NCI-H1092 treated with DMSO at 0.1 percent for 48 hours (cell line): ENCODE data around the gene KBTBD7.

Experiments used
- DNase-seq: peaks from one replicate; lab custom pipeline; 2025; lab: John Stamatoyannopoulos, UW

KBTBD7 gene

DNA sequence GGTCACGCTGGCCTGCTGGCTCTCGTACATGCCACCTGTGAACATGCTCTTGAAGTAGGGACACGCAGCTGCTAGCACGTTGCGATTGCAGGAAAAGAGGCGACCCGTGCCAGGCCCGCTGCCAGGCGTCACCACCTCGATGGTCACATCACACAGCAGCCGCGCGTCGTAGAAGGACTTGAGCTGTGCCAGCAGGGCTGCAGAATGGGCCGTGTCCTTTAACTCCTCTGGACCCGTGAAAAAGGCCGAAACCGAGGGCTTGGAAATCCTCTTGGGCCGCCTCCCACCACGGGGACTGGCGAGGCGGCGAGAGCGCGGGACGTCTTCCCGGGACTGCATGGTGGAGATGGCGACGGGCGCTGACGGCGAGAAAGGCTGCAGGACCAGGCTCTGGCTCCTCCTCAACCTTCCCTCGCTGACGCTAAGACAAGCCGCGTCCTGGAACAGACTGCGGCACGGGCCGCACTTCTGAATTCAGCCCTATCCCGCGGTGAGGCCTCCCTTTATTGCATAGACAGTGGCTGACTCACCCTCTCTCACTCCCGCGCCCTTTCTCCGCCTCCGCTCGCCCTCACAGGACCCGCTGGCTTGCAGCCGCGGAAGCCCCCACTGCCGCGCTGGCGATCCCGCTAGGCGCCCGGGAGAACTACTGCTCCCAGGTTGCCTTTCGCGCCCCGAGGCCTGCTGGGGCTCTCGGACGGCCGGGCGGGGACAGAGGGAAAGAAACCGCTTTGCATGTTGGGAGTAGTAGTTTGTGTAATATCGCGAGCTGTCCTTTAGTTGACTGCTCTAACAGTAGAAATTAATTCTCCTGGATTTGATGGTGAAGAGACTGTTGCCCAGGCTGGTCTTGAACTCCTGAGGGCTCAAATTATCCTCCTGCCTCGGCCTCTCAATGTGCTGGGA, at the start of gene KBTBD7:
KBTBD7 (minus strand) TSS at position 651 of the 906 bp plus-strand sequence; CDS start at position 339, 312 bp downstream.
- peak; percentile 82 for DNase-seq

- DNase-seq = no peak
Observed at GRCh38 chr13:41241626-41242025, 47.3 kb upstream of the KBTBD7 start.

DNA sequence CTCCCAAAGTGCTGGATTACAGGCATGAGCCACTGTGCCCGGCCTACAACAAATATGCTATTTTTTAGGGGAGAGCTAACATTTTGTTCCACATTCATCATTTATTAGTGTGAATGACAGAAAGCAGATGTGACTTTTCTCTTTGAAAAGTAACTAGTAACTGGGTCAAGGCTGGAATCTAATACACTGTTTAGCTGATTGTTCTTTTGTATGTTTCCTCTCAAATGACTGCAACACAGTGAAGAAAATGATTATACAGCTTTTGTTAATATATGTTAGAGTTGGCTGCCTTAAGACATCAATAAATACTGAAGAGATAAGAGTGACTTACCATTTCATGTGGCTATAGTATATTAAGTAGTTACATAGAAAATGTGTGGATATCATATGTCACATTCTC, 42.0 kb upstream of the KBTBD7 start:
- DNase-seq = no peak

GRCh38 chr13:41232578-41233480, 38.5 kb upstream of the KBTBD7 start:
- no peak for DNase-seq

DNA sequence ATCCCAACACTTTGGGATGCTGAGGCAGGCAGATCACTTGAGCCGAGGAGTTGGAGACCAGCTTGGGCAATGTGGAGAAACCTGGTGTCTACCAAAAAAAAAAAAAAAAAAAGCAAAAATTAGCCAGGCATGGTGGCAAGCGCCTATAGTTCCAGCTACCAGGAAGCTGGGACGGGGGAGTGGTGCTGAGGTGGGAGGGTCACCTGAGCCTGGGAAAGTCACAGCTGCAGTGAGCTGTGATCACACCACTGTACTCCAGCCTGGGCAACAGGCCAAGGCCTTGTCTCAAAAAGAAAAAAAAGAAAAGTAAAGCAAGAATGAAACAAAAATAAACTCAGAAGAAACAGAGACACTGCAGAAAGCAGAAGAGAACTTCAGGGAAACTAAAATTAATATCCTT, 37.4 kb upstream of the KBTBD7 start:
- DNase-seq = no peak

DNA sequence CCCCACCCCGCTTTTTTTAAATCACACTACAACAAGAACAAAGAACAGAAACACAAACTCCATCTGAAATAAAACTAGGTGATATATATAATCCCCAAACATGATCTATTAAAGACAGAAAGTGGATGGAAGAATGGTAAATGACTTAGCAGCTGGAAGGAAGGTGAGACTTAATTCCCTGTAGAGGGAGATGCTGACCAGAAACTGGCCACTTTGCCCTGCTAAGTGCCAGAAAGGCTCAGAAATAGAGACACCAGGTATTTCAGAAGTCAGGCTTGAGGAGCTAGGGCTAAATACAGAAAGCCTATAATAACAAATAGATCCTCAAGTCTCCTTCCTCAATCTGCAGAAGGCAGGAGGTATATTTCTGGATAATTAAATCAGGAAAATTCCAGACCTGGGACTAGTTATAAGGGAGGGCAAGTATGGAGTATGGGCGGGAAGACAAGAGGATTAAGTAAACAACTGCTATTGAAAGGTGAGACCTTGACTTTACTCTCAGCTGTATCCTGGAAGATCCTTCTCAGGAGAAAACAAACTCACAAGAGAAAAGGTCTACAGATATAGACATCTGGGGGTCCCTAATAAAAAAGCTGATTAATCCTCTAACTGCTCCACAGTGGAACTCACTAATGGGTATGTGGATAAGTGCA, 36.8 kb upstream of the KBTBD7 start:
- DNase-seq = no peak

DNA sequence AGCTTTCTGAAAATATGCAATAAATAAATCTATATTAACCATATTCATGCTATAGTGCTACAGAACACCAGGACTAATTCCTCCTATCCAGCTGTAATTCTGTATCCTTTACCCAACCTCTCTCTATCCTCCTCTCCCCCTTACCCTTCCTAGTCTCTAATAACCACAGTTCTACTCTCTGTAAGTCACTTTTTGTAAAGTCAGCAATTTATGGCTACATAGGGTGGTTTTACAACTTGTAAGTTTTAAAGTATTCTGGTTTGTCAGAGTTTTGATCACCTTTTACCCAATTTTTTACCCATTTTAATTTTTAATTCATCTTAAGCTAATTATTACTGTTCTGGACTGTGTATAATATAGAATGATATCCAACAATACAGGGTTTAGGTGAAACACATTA, 35.0 kb upstream of the KBTBD7 start:
- DNase-seq = no peak

DNA sequence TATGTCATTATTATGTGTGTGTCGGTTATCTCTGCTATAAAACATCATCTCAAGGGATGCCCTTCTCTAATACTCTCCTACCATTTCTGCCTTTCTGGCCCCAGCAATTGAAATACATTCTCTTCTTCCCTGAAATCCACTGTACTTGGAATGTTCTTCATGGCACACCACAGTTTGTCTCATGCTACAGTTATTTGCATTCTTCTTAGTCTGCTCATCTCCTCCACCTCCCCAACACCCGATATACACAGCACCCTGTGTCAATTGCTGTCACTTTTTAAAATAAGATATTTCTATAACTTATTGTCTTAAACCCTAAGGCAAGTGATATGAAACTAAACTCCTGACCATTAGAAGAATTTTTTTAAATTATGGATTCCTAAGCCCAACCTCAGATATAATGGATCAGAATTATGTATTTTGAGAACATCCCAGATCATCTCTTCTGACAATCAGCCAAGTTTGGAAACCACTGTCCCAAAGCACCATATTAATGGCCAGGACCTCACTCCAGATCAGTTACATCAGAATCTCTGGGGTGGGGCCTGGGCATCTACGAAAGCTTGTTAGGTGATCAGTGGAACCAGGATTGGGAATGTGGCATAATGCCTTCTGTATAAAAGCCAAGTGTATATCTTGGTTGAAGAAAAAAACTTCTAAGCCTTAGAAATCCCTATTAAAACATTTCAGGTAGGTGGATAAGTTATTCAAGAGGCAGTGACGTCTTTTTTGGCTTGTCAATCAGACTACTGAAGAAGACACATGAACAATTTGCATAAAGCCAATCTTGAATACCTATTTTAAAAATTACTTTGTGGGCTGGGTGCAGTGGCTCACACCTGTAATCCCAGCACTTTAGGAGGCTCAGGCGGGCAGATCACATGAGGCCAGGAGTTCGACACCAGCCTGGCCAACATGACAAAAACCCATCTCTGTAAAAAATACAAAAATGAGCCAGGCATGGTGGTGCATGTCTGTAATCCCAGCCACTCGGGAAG, 30.0 kb upstream of the KBTBD7 start:
- no peak for DNase-seq

DNA sequence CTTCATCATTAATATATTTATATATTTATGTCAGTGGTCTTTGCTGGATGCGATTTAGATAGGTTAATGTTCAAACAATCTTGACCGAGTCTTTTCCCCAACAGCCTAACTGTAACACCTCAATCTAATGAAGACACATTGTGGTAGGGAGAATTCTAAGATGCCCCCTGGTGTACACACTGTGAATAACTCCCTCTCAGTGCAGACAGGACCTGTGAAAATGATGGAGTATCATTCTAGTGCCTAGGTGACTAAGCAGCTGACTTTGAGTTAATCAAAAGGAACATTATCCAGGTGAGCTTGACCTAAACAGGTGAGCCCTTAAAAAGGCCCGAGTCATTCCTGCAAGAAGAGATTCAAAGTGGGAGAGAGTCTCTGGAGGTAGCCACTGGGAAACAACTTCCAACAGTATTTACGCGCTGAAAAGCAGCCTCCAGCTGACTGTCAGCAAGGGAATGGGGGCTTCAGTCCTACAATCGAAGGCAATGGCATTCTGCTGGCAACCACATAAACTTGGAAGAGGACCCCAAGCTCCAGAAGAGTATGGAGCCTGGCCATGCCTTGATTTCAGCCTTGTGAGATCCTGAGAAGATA, 28.0 kb upstream of the KBTBD7 start:
- DNase-seq = peak; percentile 19

DNA sequence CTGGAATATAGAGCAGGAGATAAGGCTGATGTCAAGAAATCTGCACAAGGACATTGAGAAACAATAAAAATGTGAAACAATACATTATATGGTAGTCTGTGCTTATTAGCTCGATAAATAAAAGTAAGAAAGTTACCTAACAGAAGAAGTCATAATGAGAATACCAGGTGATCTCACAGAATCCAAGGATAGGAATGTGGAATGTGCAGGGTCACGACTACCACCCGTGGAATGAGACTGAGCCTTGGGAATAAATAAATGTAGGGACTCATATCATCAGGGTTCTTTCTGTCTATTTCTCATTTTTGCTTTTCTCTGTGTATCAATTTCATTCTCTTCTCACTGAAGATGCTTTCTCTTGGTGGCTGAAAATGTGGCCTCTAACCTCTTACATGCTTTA, 26.0 kb upstream of the KBTBD7 start:
- DNase-seq = no peak

- no peak for DNase-seq
Observed at GRCh38 chr13:41216160-41216559, 21.8 kb upstream of the KBTBD7 start.

- no peak for DNase-seq
Observed at GRCh38 chr13:41213919-41214318, 19.6 kb upstream of the KBTBD7 start.

GRCh38 chr13:41213316-41213715, 18.9 kb upstream of the KBTBD7 start:
- DNase-seq = no peak

- no peak for DNase-seq
Observed at GRCh38 chr13:41212881-41213280, 18.5 kb upstream of the KBTBD7 start.

- no peak for DNase-seq
Observed at GRCh38 chr13:41211062-41211461, 16.7 kb upstream of the KBTBD7 start.

DNA sequence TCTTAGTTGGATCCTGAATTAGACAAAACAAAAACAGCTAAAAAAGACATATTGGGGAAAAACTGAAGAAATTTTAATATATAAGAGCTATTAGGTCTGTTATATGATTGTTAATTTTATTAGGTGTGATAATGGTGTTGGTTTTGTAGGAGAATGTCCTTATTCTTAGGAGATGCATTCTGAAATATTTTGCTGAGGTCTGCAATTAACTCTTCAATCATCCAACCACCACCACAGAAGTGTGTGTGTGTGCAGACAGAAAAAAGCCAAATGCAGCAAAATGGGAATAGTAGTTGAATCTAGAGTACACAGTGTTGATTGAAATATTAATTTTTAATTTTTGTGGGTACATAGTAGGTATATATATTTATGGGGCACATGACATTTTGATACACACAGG, 12.1 kb upstream of the KBTBD7 start:
- DNase-seq = no peak

DNA sequence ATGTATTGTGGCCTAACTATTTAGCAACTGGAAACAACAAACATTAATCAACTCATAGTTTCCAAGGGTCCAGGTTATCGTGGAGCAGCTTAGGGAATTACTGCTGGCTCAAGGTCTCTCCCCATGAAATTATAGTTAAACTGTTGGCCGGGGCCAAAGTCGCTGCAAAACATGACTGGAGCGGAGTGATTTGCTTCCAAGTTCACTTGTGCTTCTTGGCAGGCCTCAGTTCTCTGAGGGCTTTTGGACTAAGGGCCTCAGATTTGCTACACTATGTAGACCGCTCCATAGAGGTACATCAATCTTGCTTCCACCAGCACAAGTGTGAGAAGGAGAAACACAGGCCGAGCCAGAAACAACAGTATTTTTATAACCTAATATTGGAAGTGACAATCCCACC, 9.4 kb upstream of the KBTBD7 start:
- no peak for DNase-seq

- DNase-seq = no peak
Observed at GRCh38 chr13:41200126-41200525, 5.8 kb upstream of the KBTBD7 start.

- no peak for DNase-seq
Observed at GRCh38 chr13:41199526-41199925, 5.2 kb upstream of the KBTBD7 start.

DNA sequence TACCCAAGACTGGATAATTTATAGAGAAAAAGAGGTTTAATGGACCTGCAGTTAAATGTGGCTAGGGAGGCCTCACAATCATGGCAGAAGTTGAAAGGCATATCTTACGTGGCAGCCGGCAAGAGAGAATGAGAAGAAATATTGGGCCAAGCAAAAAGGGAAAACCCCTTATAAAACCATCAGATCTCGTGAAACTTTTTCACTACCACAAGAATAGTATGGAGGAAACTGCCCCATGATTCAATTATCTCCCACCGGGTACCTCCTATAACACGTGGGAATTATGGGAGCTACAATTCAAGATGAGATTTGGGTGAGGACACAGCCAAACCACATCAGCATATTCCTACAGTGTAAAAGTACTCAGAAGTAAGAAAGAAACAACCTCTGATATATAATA, 4.7 kb upstream of the KBTBD7 start:
- DNase-seq = no peak

GRCh38 chr13:41196620-41197019, 2.3 kb upstream of the KBTBD7 start:
- no peak for DNase-seq
